GM12878 (cell line): ENCODE measurements around the gene CBFA2T3. TPM values are rescaled to one million over a fixed set of nuclear protein-coding genes. Genes with fewer than 3 reads are reported as not detected.

Source experiments
- ATAC-seq: fragments of 200-7000 bp; cut with Tn5 transposase; 3 replicates; pipeline ENCODE4 v1.9.1; 2020; ENCODE audit warnings: mild to moderate bottlenecking, moderate library complexity
- BruUV-seq: library from RNA; stranded (reverse); fragments of 400-500 nt; replicated peaks from 2 replicates; lab custom pipeline; 2021; lab: Mats Ljungman, UMichigan
- CTCF ChIA-PET: fragments of 300-600 bp; sonication (Branson Sonifier 250); formaldehyde crosslinking; extraction: SDS; loops from one replicate; lab custom pipeline; 2021; ENCODE audit warnings: inconsistent platforms; lab: Yijun Ruan, JAX
- POLR2A ChIA-PET: fragments of 350-600 bp; formaldehyde crosslinking; extraction: SDS; loops from one replicate; lab custom pipeline; 2021; ENCODE audit warnings: inconsistent platforms; lab: Charles Lee
- RAD21 ChIA-PET: fragments of 300-600 bp; sonication (Branson Sonifier 250); formaldehyde crosslinking; loops from one replicate; lab custom pipeline; 2023; ENCODE audit warnings: antibody characterized with exemption; ENCODE audit not compliant: unreplicated experiment; lab: Charles Lee
- SMC1A ChIA-PET: fragments of 300-600 bp; sonication (Branson Sonifier 250); formaldehyde crosslinking; loops from one replicate; lab custom pipeline; 2023; ENCODE audit not compliant: unreplicated experiment, uncharacterized antibody; lab: Charles Lee
- DNase-seq: peaks from one replicate; pipeline ENCODE4 v3.0.0-alpha.2; 2011; ENCODE audit warnings: low read depth, low spot score
- FAIRE-seq: peaks from 3 replicates; lab custom pipeline; 2011; peaks lifted over from hg19 to GRCh38; lab: Jason Lieb, UNC
- H2AFZ ChIP-seq: 2 replicates; pipeline ENCODE4 v1.6.0; 2011; ENCODE audit warnings: low read depth, low read length, control low read depth; ENCODE audit not compliant: control insufficient read depth
- H3K27ac ChIP-seq: 2 replicates; pipeline ENCODE4 v1.5.1; 2011; ENCODE audit warnings: control low read depth; ENCODE audit not compliant: control insufficient read depth, insufficient read depth
- H3K27me3 ChIP-seq, 2 experiments: replicated peaks in 1 of 2; 2 replicates each; pipeline versions ENCODE4 v1.6.0 to v1.6.1; 2011; ENCODE audit warnings: low read length in 1 of 2; ENCODE audit not compliant: control insufficient read depth in 2 of 2, insufficient read depth in 2 of 2
- H3K36me3 ChIP-seq, 2 experiments: 2 replicates each; pipeline ENCODE4 v1.5.1; 2011; ENCODE audit warnings: low read length in 1 of 2; ENCODE audit not compliant: control insufficient read depth in 2 of 2, insufficient read depth in 2 of 2
- H3K4me1 ChIP-seq: 2 replicates; pipeline ENCODE4 v1.6.1; 2011; ENCODE audit warnings: mild to moderate bottlenecking, low read length, moderate library complexity, mixed read lengths; ENCODE audit not compliant: control insufficient read depth, insufficient read depth
- H3K4me2 ChIP-seq: 2 replicates; pipeline ENCODE4 v1.6.0; 2011; ENCODE audit warnings: control low read depth; ENCODE audit not compliant: control insufficient read depth, insufficient read depth
- H3K4me3 ChIP-seq: fragments of 200-600 bp; sonication (generic); 2 replicates; pipeline ENCODE4 v1.5.1; 2016
- H3K79me2 ChIP-seq: 2 replicates; pipeline ENCODE4 v1.6.0; 2011; ENCODE audit warnings: low read length; ENCODE audit not compliant: control insufficient read depth, insufficient read depth
- H3K9ac ChIP-seq: 2 replicates; pipeline ENCODE4 v1.8.0; 2011; ENCODE audit warnings: low read length, control low read depth, mixed read lengths; ENCODE audit not compliant: control insufficient read depth, insufficient read depth
- H3K9me3 ChIP-seq: replicated peaks from 3 replicates; pipeline ENCODE4 v1.5.1; 2011; ENCODE audit warnings: mild to moderate bottlenecking, low read length; ENCODE audit not compliant: control insufficient read depth, insufficient read depth
- H4K20me1 ChIP-seq: 2 replicates; pipeline ENCODE4 v1.6.0; 2011; ENCODE audit not compliant: control insufficient read depth, insufficient read depth
- BHLHE40 ChIP-seq, 2 experiments: fragments of 450-650 bp in 1 of 2; IDR thresholded peaks; 2 replicates each; pipeline ENCODE4 v1.6.1; 2011 to 2017; ENCODE audit warnings: low read depth in 2 of 2, borderline replicate concordance in 1 of 2, improper control_type of control experiment in 1 of 2, low read length in 1 of 2, mild to moderate bottlenecking in 1 of 2
- EED ChIP-seq: sonication (generic); IDR thresholded peaks from 2 replicates; pipeline ENCODE4 v1.6.1; 2016; ENCODE audit warnings: antibody characterized with exemption, low read depth
- EGR1 ChIP-seq, 2 experiments: IDR thresholded peaks; 1 replicate in 1 of 2; 2 replicates in 1 of 2; pipeline ENCODE4 v1.6.1; 2011 to 2012; ENCODE audit warnings: low read depth in 2 of 2, low read length in 2 of 2, borderline replicate concordance in 1 of 2, mild to moderate bottlenecking in 1 of 2, moderate library complexity in 1 of 2
- GATAD2B ChIP-seq: fragments of 450-650 bp; conservative IDR thresholded peaks from 2 replicates; pipeline ENCODE4 v1.6.1; 2017; ENCODE audit warnings: low read depth, mild to moderate bottlenecking, moderate library complexity
- HDGF ChIP-seq: fragments of 450-650 bp; IDR thresholded peaks from 2 replicates; pipeline ENCODE4 v1.6.1; 2016; ENCODE audit warnings: antibody characterized with exemption
- IKZF1 ChIP-seq: fragments of 450-650 bp; conservative IDR thresholded peaks from 2 replicates; pipeline ENCODE4 v1.6.1; 2017; ENCODE audit warnings: antibody characterized with exemption, mild to moderate bottlenecking
- IKZF2 ChIP-seq, 2 experiments: fragments of 450-650 bp; IDR thresholded peaks; 2 replicates each; pipeline ENCODE4 v1.6.1; 2017; ENCODE audit warnings: mild to moderate bottlenecking in 2 of 2, moderate library complexity in 2 of 2
- RB1 ChIP-seq: fragments of 450-650 bp; formaldehyde crosslinking; IDR thresholded peaks from 2 replicates; pipeline ENCODE4 v1.6.1; 2017; ENCODE audit warnings: mild to moderate bottlenecking, borderline replicate concordance
- SMARCA5 ChIP-seq: fragments of 450-650 bp; IDR thresholded peaks from 2 replicates; pipeline ENCODE4 v1.6.1; 2017; ENCODE audit warnings: mild to moderate bottlenecking
- ZSCAN29 ChIP-seq: fragments of 450-650 bp; IDR thresholded peaks from 2 replicates; pipeline ENCODE4 v1.6.1; 2017; ENCODE audit warnings: mild to moderate bottlenecking, moderate library complexity
- WGBS: methylation state at CpG from one replicate; pipeline ENCODE4 v1.1.6; 2016; ENCODE audit warnings: low lambda C conversion rate; ENCODE audit not compliant: insufficient replicate concordance, insufficient coverage; ENCODE audit errors: missing lambda C conversion rate; 5-methylcytosine and 5-hydroxymethylcytosine counted together
- in situ Hi-C: fragments of 300-500 bp; cut with MboI; formaldehyde crosslinking; loops from 9 replicates; pipeline ENCODE4 v1.14.3; 2018; ENCODE audit warnings: mixed read lengths
- intact Hi-C: fragments of 100-400 bp; cut with micrococcal nuclease; formaldehyde crosslinking; loops from one replicate; pipeline ENCODE4 v1.14.2; 2022; ENCODE audit not compliant: unreplicated experiment
- polyA plus RNA-seq, 11 experiments: library from polyadenylated mRNA; depleted of rRNA in 4 of 11; unstranded in 6 of 11; stranded (reverse) in 5 of 11; fragments of >200 nt; fragmentation: Nextera tagmentation in 4 of 11; fragmentation: Illumina TruSeq in 1 of 11; extraction: Ambion mirVana in 4 of 11; extraction: Trizol in 1 of 11; gene quantifications; 1 replicate in 1 of 11; 2 replicates in 10 of 11; pipeline versions ENCODE4 v1.2.1 to v1.2.3, GENCODE V29; 2011 to 2016; ENCODE audit warnings: inconsistent platforms in 2 of 11, missing spikeins in 2 of 11, low read depth in 1 of 11
- total RNA-seq, 4 experiments: library from RNA; depleted of rRNA in 3 of 4; stranded (reverse); fragments of >200 nt in 3 of 4; fragmentation: Illumina TruSeq in 1 of 4; extraction: Trizol in 1 of 4; gene quantifications; 2 replicates each; pipeline versions ENCODE4 v1.2.1 to v1.2.3, GENCODE V29; 2013 to 2021
- TF ChIP-seq, protein P1 (sequence below): IDR thresholded peaks from 2 replicates; pipeline ENCODE4 v1.6.1; 2011; ENCODE audit warnings: mild to moderate bottlenecking, low read depth, low read length, moderate library complexity; ENCODE audit not compliant: insufficient replicate concordance
- TF ChIP-seq, protein P2 (sequence below): fragments of 450-650 bp; IDR thresholded peaks from 2 replicates; pipeline ENCODE4 v1.6.1; 2016; ENCODE audit warnings: mild to moderate bottlenecking

Gene CBFA2T3
- total and polyA plus RNA-seq, 10 of the 15 experiments (the other 5 are each of a cell fraction or from before 2014, with no cell fraction given) = 0.69 to 42.6 (median 4.5) TPM

DNA sequence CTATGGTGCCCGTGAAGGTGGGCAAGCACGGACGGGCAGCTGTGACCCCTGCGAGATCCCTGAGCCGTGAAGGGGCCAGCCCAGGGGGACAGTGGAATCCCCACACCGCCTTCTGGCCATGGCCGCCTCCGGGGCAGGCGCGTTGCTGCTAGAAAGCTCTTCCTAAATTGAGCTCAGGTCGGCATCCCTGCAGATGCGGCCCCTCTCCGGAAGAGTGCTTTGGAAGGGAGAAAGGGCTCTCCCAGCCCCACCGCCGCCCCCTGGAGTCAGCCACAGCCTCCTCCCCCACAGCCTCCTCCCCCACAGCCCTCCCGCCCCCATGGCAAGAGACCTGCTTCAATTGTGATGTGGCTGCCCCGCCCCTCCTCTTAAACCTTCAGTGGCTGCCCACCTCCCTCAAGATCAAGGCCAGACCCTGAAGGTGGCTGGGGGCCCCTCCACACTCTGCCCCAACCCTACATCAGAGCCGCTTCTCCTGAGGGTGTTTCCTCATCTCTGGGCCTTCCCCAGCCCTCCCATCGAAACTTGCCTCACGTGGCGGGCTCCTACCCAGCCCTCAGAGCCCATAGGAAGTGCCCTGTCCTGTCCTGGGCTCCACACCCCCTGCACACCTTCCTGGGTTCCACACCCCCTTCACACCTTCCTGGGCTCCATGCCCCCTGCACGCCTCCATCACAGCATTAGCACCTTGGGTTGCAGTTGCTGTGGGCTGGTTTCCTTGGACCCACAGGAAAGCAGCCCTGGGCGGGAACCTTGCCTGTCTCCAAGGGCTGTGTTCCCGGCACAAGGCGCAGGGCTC is 5.5 kb upstream of the CBFA2T3 start:
- RAD21 ChIA-PET = interaction anchor here (0.8 to 4.9 kb wide), 7 partner anchors 10 to 133 kb away, joined by 3 to 37 read pairs (median 3); partner anchors contain the start of genes GALNS and TRAPPC2L

More for the DNA sequence above, 5.5 kb upstream of the CBFA2T3 start:
- Histone ChIP-seq H3K9me3 (no peaks in the 10 kb centered on the region), H4K20me1 (no peaks in the 10 kb centered on the region), H3K36me3 (no peaks in the 10 kb centered on the region), H3K4me2 (peak overlapping the region; percentile 19; the same call in 1 of the 2 replicates), H3K79me2 (peaks cover 9% of the 10 kb centered on the region), H3K4me1 (peaks cover 65% of the 10 kb centered on the region), H3K27me3 (no peaks in the 10 kb centered on the region), H3K9ac (peak overlapping the region; percentile 2; the same call in 1 of the 2 replicates), H2AFZ (no peak overlapping the region), H3K4me3 (no peak overlapping the region), H3K27ac (peak overlapping the region; percentile 51; the same call in 1 of the 2 replicates)
- in situ Hi-C loops = no loop called here
- ChIA-PET SMC1A (interaction anchor here (1.1 to 2.8 kb wide), 5 partner anchors 10 to 115 kb away, joined by 4 to 12 read pairs (median 6); no protein-coding TSS in a partner anchor), POLR2A (interaction anchor here (1.0 to 2.4 kb wide), 5 partner anchors 10 to 79 kb away, joined by 3 to 20 read pairs (median 6); no protein-coding TSS in a partner anchor), CTCF (interaction anchor here (0.7 to 2.4 kb wide), 4 partner anchors 10 to 40 kb away, joined by 3 to 11 read pairs (median 4); no protein-coding TSS in a partner anchor)
- no TSS peak for BruUV-seq
- intact Hi-C loops = no loop called here
- 12% methylated on average over 21 of the region's 25 CpGs for WGBS
- TF ChIP-seq RB1 (peak; percentile 61; the same call in 1 of the 2 replicates), EED (peak; percentile 48; the same call in 1 of the 2 replicates), ZSCAN29 (no peak), SMARCA5 (peak; percentile 57; the same call in 1 of the 2 replicates), GATAD2B (peak; percentile 20; the same call in 1 of the 2 replicates), HDGF (peak; percentile 74), BHLHE40 (IDR thresholded peaks at IDR 0.05; ENCODE audit: borderline replicate concordance in 1 of 2, low read depth in 2 of 2, low read length in 1 of 2) (peak; percentile 83 to 91), EGR1 (IDR thresholded peaks at IDR 0.05; ENCODE audit: borderline replicate concordance in 1 of 2, low read depth in 2 of 2, low read length in 2 of 2) (peak in 1 of 2 experiments; percentile 7; a peak in 1 of 3 replicates), IKZF2 (IDR thresholded peaks at IDR 0.05) (peak in 1 of 2 experiments; percentile 61; a peak in 3 of 4 replicates), IKZF1 (peak; percentile 68; the same call in 1 of the 2 replicates)
- TF ChIP-seq, protein P1, sequence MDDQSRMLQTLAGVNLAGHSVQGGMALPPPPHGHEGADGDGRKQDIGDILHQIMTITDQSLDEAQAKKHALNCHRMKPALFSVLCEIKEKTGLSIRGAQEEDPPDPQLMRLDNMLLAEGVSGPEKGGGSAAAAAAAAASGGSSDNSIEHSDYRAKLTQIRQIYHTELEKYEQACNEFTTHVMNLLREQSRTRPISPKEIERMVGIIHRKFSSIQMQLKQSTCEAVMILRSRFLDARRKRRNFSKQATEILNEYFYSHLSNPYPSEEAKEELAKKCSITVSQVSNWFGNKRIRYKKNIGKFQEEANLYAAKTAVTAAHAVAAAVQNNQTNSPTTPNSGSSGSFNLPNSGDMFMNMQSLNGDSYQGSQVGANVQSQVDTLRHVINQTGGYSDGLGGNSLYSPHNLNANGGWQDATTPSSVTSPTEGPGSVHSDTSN = no peak
- TF ChIP-seq, protein P2, sequence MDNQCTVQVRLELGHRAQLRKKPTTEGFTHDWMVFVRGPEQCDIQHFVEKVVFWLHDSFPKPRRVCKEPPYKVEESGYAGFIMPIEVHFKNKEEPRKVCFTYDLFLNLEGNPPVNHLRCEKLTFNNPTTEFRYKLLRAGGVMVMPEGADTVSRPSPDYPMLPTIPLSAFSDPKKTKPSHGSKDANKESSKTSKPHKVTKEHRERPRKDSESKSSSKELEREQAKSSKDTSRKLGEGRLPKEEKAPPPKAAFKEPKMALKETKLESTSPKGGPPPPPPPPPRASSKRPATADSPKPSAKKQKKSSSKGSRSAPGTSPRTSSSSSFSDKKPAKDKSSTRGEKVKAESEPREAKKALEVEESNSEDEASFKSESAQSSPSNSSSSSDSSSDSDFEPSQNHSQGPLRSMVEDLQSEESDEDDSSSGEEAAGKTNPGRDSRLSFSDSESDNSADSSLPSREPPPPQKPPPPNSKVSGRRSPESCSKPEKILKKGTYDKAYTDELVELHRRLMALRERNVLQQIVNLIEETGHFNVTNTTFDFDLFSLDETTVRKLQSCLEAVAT = no peak
- peak; percentile 12 for ATAC-seq
- no peak for FAIRE-seq
- DNase-seq = no peak
